HEK293 (cell line): ENCODE results near the gene USP12.

Experiments used
- CTCF ChIA-PET: fragments of 350-600 bp; formaldehyde crosslinking; extraction: SDS; loops from one replicate; lab custom pipeline; 2021; ENCODE audit warnings: antibody characterized with exemption; lab: Yijun Ruan, JAX
- POLR2A ChIA-PET: fragments of 300-600 bp; formaldehyde crosslinking; extraction: SDS; loops from one replicate; lab custom pipeline; 2020; ENCODE audit warnings: antibody characterized with exemption, inconsistent platforms; lab: Yijun Ruan, JAX
- H3K27ac ChIP-seq: fragments of 200-500 bp; sonication (Bioruptor generic); 2 replicates; pipeline ENCODE4 v1.5.1; 2014; ENCODE audit warnings: low read depth, low read length, control low read depth, inconsistent platforms; ENCODE audit errors: extremely low read depth
- H3K36me3 ChIP-seq, 2 experiments: fragments of 200-500 bp in 1 of 2; sonication (Bioruptor generic) in 1 of 2; 1 replicate in 1 of 2; 2 replicates in 1 of 2; pipeline ENCODE4 v1.5.1; 2014 to 2017; ENCODE audit warnings: inconsistent platforms in 2 of 2, low read length in 2 of 2; ENCODE audit not compliant: control insufficient read depth in 2 of 2, insufficient read depth in 1 of 2
- H3K4me1 ChIP-seq: fragments of 200-500 bp; sonication (Bioruptor generic); 2 replicates; pipeline ENCODE4 v1.5.1; 2014; ENCODE audit warnings: mild to moderate bottlenecking, low read length, inconsistent platforms; ENCODE audit not compliant: control insufficient read depth, insufficient read depth
- H3K4me3 ChIP-seq: 2 replicates; pipeline ENCODE4 v1.5.1; 2011; ENCODE audit warnings: low read depth, mild to moderate bottlenecking, control low read depth, low read length, moderate library complexity
- H3K9me3 ChIP-seq: fragments of 200-500 bp; sonication (Bioruptor generic); 2 replicates; pipeline ENCODE4 v1.5.1; 2014; ENCODE audit warnings: low read depth, low read length, inconsistent platforms; ENCODE audit not compliant: control insufficient read depth, insufficient read depth
- EGR2 ChIP-seq: fragments of 450-650 bp; formaldehyde crosslinking; IDR thresholded peaks from 2 replicates; pipeline ENCODE4 v1.5.1; 2016; ENCODE audit warnings: low read depth, missing biosample characterization, missing genetic modification characterization
- KLF7 ChIP-seq: fragments of 450-650 bp; formaldehyde crosslinking; IDR thresholded peaks from 2 replicates; pipeline ENCODE4 v1.5.1; 2016; ENCODE audit warnings: missing biosample characterization, missing genetic modification characterization, borderline replicate concordance
- OSR2 ChIP-seq: fragments of 450-650 bp; formaldehyde crosslinking; IDR thresholded peaks from 2 replicates; pipeline ENCODE4 v1.5.1; 2016; ENCODE audit warnings: missing biosample characterization, missing genetic modification characterization
- PATZ1 ChIP-seq: fragments of 450-650 bp; formaldehyde crosslinking; IDR thresholded peaks from 2 replicates; pipeline ENCODE4 v1.5.1; 2016; ENCODE audit warnings: missing biosample characterization, missing genetic modification characterization
- PRDM10 ChIP-seq: fragments of 450-650 bp; formaldehyde crosslinking; IDR thresholded peaks from 2 replicates; pipeline ENCODE4 v1.5.1; 2016; ENCODE audit warnings: missing biosample characterization, missing genetic modification characterization
- PRDM6 ChIP-seq: fragments of 450-650 bp; formaldehyde crosslinking; IDR thresholded peaks from 2 replicates; pipeline ENCODE4 v1.5.1; 2017; ENCODE audit warnings: missing biosample characterization, missing genetic modification characterization
- SCRT1 ChIP-seq: fragments of 450-650 bp; formaldehyde crosslinking; IDR thresholded peaks from 2 replicates; pipeline ENCODE4 v1.5.1; 2016; ENCODE audit warnings: missing biosample characterization, missing genetic modification characterization, borderline replicate concordance
- SP7 ChIP-seq: fragments of 450-650 bp; formaldehyde crosslinking; IDR thresholded peaks from 2 replicates; pipeline ENCODE4 v1.5.1; 2016; ENCODE audit warnings: missing biosample characterization, missing genetic modification characterization
- ZBTB17 ChIP-seq: fragments of 450-650 bp; formaldehyde crosslinking; IDR thresholded peaks from 2 replicates; pipeline ENCODE4 v1.5.1; 2016; ENCODE audit warnings: missing biosample characterization, missing genetic modification characterization
- ZNF26 ChIP-seq: fragments of 450-650 bp; formaldehyde crosslinking; IDR thresholded peaks from 2 replicates; pipeline ENCODE4 v1.5.1; 2016; ENCODE audit warnings: missing biosample characterization, missing genetic modification characterization
- ZNF366 ChIP-seq: fragments of 450-650 bp; formaldehyde crosslinking; conservative IDR thresholded peaks from 2 replicates; pipeline ENCODE4 v1.5.1; 2016; ENCODE audit warnings: missing biosample characterization, missing genetic modification characterization
- ZNF544 ChIP-seq: fragments of 450-650 bp; formaldehyde crosslinking; IDR thresholded peaks from 2 replicates; pipeline ENCODE4 v1.5.0; 2017; ENCODE audit warnings: missing biosample characterization, missing genetic modification characterization
- ZNF600 ChIP-seq: fragments of 450-650 bp; formaldehyde crosslinking; IDR thresholded peaks from 2 replicates; pipeline ENCODE4 v1.5.1; 2016; ENCODE audit warnings: missing biosample characterization, missing genetic modification characterization
- ZNF639 ChIP-seq: fragments of 450-650 bp; formaldehyde crosslinking; IDR thresholded peaks from 2 replicates; pipeline ENCODE4 v1.5.1; 2016; ENCODE audit warnings: missing biosample characterization, missing genetic modification characterization
- ZNF660 ChIP-seq: fragments of 450-650 bp; IDR thresholded peaks from 2 replicates; pipeline ENCODE4 v1.5.1; 2018; ENCODE audit warnings: missing biosample characterization, mild to moderate bottlenecking, missing genetic modification characterization
- ZNF76 ChIP-seq: fragments of 450-650 bp; formaldehyde crosslinking; IDR thresholded peaks from 2 replicates; pipeline ENCODE4; 2016; ENCODE audit warnings: low read depth, missing biosample characterization, missing genetic modification characterization, borderline replicate concordance

USP12 gene

GRCh38 chr13:27199696-27200095 lies 28.1 kb upstream of the USP12 start:
- POLR2A ChIA-PET: no interaction called here

GRCh38 chr13:27199211-27199610 lies 27.6 kb upstream of the USP12 start:
- Histone ChIP-seq H3K4me1 (0 out of 2 replicates have a peak, but pooled peaks cover 6% of the 10 kb centered on the region), H3K4me3 (no peak overlapping the region), H3K9me3 (no peaks in the 10 kb centered on the region), H3K27ac (no peak overlapping the region), H3K36me3 (no peaks in the 10 kb centered on the region)
- POLR2A ChIA-PET: no interaction called here
- CTCF ChIA-PET: no interaction called here
- TF ChIP-seq SCRT1 (no peak), PRDM10 (tag by site-specific recombination) (peak; percentile 53)

More at GRCh38 chr13:27199696-27200095, 28.1 kb upstream of the USP12 start:
- Histone ChIP-seq H3K9me3 (no peaks in the 10 kb centered on the region), H3K36me3 (no peaks in the 10 kb centered on the region), H3K27ac (no peak overlapping the region), H3K4me3 (no peak overlapping the region), H3K4me1 (0 out of 2 replicates have a peak, but pooled peaks cover 6% of the 10 kb centered on the region)
- TF ChIP-seq PRDM6 (tag by site-specific recombination) (peak; percentile 80; the same call in 1 of the 2 replicates), ZNF26 (tag by site-specific recombination) (no peak), ZBTB17 (no peak)
- CTCF ChIA-PET: no interaction called here

- H3K4me1 ChIP-seq: 0 out of 2 replicates have a peak, but pooled peaks cover 3% of the 10 kb centered on the region
- H3K27ac ChIP-seq: no peak overlapping the region
- POLR2A ChIA-PET: interaction anchor here (0.8 to 1.0 kb wide), 2 partner anchors 9 to 22 kb away, joined by 3 read pairs; no protein-coding TSS in a partner anchor
- no peaks in the 10 kb centered on the region for H3K36me3 ChIP-seq
- no peaks in the 10 kb centered on the region for H3K9me3 ChIP-seq
- CTCF ChIA-PET: interaction anchor here (0.6 to 0.9 kb wide), 2 partner anchors 167 to 631 kb away, joined by 3 read pairs; no protein-coding TSS in a partner anchor
- H3K4me3 ChIP-seq: no peak overlapping the region
- TF ChIP-seq ZNF366: peak; percentile 77
- 0 out of 2 replicates have a peak, but pooled peaks have one; percentile 16 for TF ChIP-seq OSR2 (tag by site-specific recombination)
- TF ChIP-seq ZNF76: no peak
- 0 out of 2 replicates have a peak, but pooled peaks have one; percentile 16 for TF ChIP-seq EGR2 (tag by site-specific recombination)
- no peak for TF ChIP-seq ZNF544 (tag by site-specific recombination)
- TF ChIP-seq ZNF639: peak; percentile 48
- TF ChIP-seq ZNF660 (tag by site-specific recombination): peak; percentile 53; the same call in 1 of the 2 replicates
- peak; percentile 85 for TF ChIP-seq ZNF600 (tag by site-specific recombination)
- TF ChIP-seq PATZ1 (tag by site-specific recombination): peak; percentile 18; the same call in 1 of the 2 replicates
- no peak for TF ChIP-seq KLF7 (tag by site-specific recombination)
- TF ChIP-seq SP7: peak; percentile 82
Measured at GRCh38 chr13:27194895-27195764, 23.5 kb upstream of the USP12 start.
